ENCODE measurements around the gene NARS2.

GRCh38 chr11:78489184-78489583, 85.5 kb downstream of the NARS2 start:
- TF ChIP-seq POLR2A (IDR thresholded peaks at IDR 0.05; ENCODE audit: extremely low read depth, insufficient read length) (no peak), CTCF (IDR thresholded peaks at IDR 0.05; ENCODE audit: low read depth, low read length) (no peak)

Data from NB4 (cell line).